Measurements from ENCODE around the gene KCNB1. TPM values are rescaled to one million over a fixed set of nuclear protein-coding genes. Genes with fewer than 3 reads are reported as not detected.

The KCNB1 gene
- total and polyA plus RNA-seq, 2 of the 4 experiments (the other 2 are of a cell fraction), result 0.05 TPM; not detected in 1

DNA sequence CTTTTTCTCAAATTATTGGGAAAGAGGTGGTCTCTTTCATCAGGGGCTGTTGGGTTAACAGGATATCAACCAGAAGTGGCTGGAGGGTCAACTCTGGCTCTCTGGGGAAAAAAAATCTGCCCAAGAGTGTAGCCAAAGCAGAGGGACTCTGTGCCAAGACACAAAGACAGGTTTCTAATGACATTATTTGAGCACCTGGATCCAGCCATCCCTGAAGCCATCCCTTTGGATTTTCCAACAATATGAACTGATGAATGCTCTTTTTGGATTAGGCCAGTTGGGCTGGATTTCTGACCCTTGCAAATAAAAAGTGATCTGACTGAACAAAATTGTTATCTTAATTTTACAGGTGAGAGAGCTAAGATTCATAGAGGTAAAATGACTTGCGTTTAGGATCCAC, 88.7 kb downstream of the KCNB1 start:
- no peak overlapping the region for H4K8ac ChIP-seq (ENCODE audit: low read depth in 2 of 2, low read length in 2 of 2)
- no peak overlapping the region for H2BK15ac ChIP-seq (ENCODE audit: low read depth, low read length)
- ATAC-seq (ENCODE audit: low read depth) (no peak), DNase-seq (no peak)
- no peak overlapping the region for H2BK120ac ChIP-seq (ENCODE audit: low read depth, low read length)
- H2AK9ac ChIP-seq (replicated peaks; ENCODE audit: low read depth, low read length, poor library complexity), result no peak overlapping the region
- TF ChIP-seq RCOR1 (IDR thresholded peaks at IDR 0.05; ENCODE audit: insufficient replicate concordance, low read length) (no peak), CHD1 (IDR thresholded peaks at IDR 0.05; ENCODE audit: low read depth, low read length) (no peak), FOS (IDR thresholded peaks at IDR 0.05; ENCODE audit: low read depth, low read length) (no peak), BHLHE40 (IDR thresholded peaks at IDR 0.05; ENCODE audit: low read depth, low read length) (no peak), NFE2L2 (IDR thresholded peaks at IDR 0.05; ENCODE audit: low read depth, low read length) (no peak), MAFK (IDR thresholded peaks at IDR 0.05; ENCODE audit: low read depth, low read length) (no peak), RAD21 (IDR thresholded peaks at IDR 0.05; ENCODE audit: low read length) (no peak), RFX5 (IDR thresholded peaks at IDR 0.05; ENCODE audit: low read depth, low read length) (no peak), SMC3 (IDR thresholded peaks at IDR 0.05; ENCODE audit: low read depth, low read length) (no peak), MXI1 (IDR thresholded peaks at IDR 0.05; ENCODE audit: borderline replicate concordance, low read depth, low read length) (no peak), CEBPB (IDR thresholded peaks at IDR 0.05; ENCODE audit: low read depth, low read length) (no peak)
- TF ChIP-seq, protein P1, sequence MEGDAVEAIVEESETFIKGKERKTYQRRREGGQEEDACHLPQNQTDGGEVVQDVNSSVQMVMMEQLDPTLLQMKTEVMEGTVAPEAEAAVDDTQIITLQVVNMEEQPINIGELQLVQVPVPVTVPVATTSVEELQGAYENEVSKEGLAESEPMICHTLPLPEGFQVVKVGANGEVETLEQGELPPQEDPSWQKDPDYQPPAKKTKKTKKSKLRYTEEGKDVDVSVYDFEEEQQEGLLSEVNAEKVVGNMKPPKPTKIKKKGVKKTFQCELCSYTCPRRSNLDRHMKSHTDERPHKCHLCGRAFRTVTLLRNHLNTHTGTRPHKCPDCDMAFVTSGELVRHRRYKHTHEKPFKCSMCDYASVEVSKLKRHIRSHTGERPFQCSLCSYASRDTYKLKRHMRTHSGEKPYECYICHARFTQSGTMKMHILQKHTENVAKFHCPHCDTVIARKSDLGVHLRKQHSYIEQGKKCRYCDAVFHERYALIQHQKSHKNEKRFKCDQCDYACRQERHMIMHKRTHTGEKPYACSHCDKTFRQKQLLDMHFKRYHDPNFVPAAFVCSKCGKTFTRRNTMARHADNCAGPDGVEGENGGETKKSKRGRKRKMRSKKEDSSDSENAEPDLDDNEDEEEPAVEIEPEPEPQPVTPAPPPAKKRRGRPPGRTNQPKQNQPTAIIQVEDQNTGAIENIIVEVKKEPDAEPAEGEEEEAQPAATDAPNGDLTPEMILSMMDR (conservative IDR thresholded peaks at IDR 0.05; ENCODE audit: low read depth, low read length), result no peak
- TF ChIP-seq, protein P2, sequence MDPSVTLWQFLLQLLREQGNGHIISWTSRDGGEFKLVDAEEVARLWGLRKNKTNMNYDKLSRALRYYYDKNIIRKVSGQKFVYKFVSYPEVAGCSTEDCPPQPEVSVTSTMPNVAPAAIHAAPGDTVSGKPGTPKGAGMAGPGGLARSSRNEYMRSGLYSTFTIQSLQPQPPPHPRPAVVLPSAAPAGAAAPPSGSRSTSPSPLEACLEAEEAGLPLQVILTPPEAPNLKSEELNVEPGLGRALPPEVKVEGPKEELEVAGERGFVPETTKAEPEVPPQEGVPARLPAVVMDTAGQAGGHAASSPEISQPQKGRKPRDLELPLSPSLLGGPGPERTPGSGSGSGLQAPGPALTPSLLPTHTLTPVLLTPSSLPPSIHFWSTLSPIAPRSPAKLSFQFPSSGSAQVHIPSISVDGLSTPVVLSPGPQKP (IDR thresholded peaks at IDR 0.05; ENCODE audit: borderline replicate concordance, low read depth, low read length), result no peak
- H3K27ac ChIP-seq (ENCODE audit: insufficient read depth, low read length), result no peak overlapping the region
- H3K4ac ChIP-seq (ENCODE audit: low read depth, low read length), result no peak overlapping the region
- POLR2A ChIA-PET (ENCODE audit: unreplicated experiment), result no interaction called here
- intact Hi-C loops (cut with micrococcal nuclease), result no loop called here
- no peaks in the 10 kb centered on the region for H3K9me1 ChIP-seq (ENCODE audit: insufficient read depth, low read length)
- peaks cover 42% of the 10 kb centered on the region for H3K27me3 ChIP-seq (ENCODE audit: control insufficient read depth, insufficient read depth, low read length)
- no peak overlapping the region for H2BK5ac ChIP-seq (ENCODE audit: low read depth, low read length, poor library complexity, severe bottlenecking)
- H3K9ac ChIP-seq (ENCODE audit: low read depth, low read length), result no peak overlapping the region
- in situ Hi-C loops (cut with MboI; ENCODE audit: low sequenced_read_pairs), result no loop called here
- H4K5ac ChIP-seq (ENCODE audit: low read depth, low read length), result no peak overlapping the region
- dilution Hi-C loops (cut with HindIII; ENCODE audit: low sequenced_read_pairs, unreplicated experiment), result no loop called here
- H3K79me1 ChIP-seq (ENCODE audit: low read depth in 1 of 2, low read length in 2 of 2), result no peaks in the 10 kb centered on the region
- no peak overlapping the region for H3K18ac ChIP-seq (ENCODE audit: low read depth, low read length)
- H4K20me1 ChIP-seq (ENCODE audit: insufficient read depth, low read length), result no peaks in the 10 kb centered on the region
- no peak overlapping the region for H3K4me3 ChIP-seq (ENCODE audit: insufficient read depth, low read depth, low read length)
- CTCF ChIA-PET, result no interaction called here
- H3K56ac ChIP-seq (ENCODE audit: extremely low read depth, insufficient read depth, low read length), result no peak overlapping the region
- H3K14ac ChIP-seq (replicated peaks; ENCODE audit: low read depth, low read length), result no peak overlapping the region
- no CpG with 5 or more reads among the region's 1 CpG for WGBS, 2 experiments (ENCODE audit: extremely low coverage in 2 of 2, insufficient read length in 1 of 2)
- no peak overlapping the region for H2AK5ac ChIP-seq (ENCODE audit: low read depth, low read length)
- H4K91ac ChIP-seq (ENCODE audit: insufficient read depth, low read depth, low read length), result no peak overlapping the region
- H3K4me2 ChIP-seq (ENCODE audit: low read depth, low read length), result no peak overlapping the region
- H3K23ac ChIP-seq (ENCODE audit: low read depth, low read length), result no peak overlapping the region
- H2BK20ac ChIP-seq (ENCODE audit: low read depth, low read length), result no peak overlapping the region
- H3K4me1 ChIP-seq (ENCODE audit: control insufficient read depth, insufficient read depth, low read length), result no peaks in the 10 kb centered on the region
- H3K9me3 ChIP-seq (ENCODE audit: control insufficient read depth, insufficient read depth, low read length), result no peaks in the 10 kb centered on the region
- no peak overlapping the region for H2AFZ ChIP-seq (replicated peaks; ENCODE audit: low read length, poor library complexity)
- BruUV-seq (replicated peaks), result no TSS peak
- H3K36me3 ChIP-seq (ENCODE audit: control insufficient read depth, insufficient read depth, low read length), result no peaks in the 10 kb centered on the region

Measured in IMR-90 (cell line).